WTC11 (cell line): ENCODE measurements around the gene MRPL11.
"Not testable (repeated sequence)": the region's sequence is repeated elsewhere in the genome, so short reads cannot be mapped to it uniquely, and the experiment has no call there.

Experiments used
- ARID4B ChIP-seq: sonication (generic); formaldehyde crosslinking; IDR thresholded peaks from 2 replicates; pipeline ENCODE4 v1.8.0; 2023; ENCODE audit warnings: missing genetic modification reagents, mild to moderate bottlenecking, borderline replicate concordance
- CREB1 ChIP-seq: sonication (generic); formaldehyde crosslinking; IDR thresholded peaks from 2 replicates; pipeline ENCODE4 v1.8.0; 2023; ENCODE audit warnings: mild to moderate bottlenecking, missing genetic modification reagents
- CTCF ChIP-seq: fragments of 200-600 bp; IDR thresholded peaks from 2 replicates; pipeline ENCODE4 v1.8.0; 2022; ENCODE audit warnings: antibody characterized with exemption
- E2F5 ChIP-seq: sonication (generic); formaldehyde crosslinking; IDR thresholded peaks from 2 replicates; pipeline ENCODE4 v1.8.1; 2022; ENCODE audit warnings: mild to moderate bottlenecking, moderate library complexity, missing genetic modification reagents
- ESRRA ChIP-seq: sonication (generic); formaldehyde crosslinking; IDR thresholded peaks from 2 replicates; pipeline ENCODE4 v1.8.1; 2022; ENCODE audit warnings: mild to moderate bottlenecking, missing genetic modification reagents, borderline replicate concordance
- FOXJ3 ChIP-seq: sonication (generic); formaldehyde crosslinking; IDR thresholded peaks from 2 replicates; pipeline ENCODE4 v1.9.0; 2021; ENCODE audit warnings: missing genetic modification reagents, mild to moderate bottlenecking, borderline replicate concordance
- FOXK1 ChIP-seq: sonication (generic); formaldehyde crosslinking; IDR thresholded peaks from 2 replicates; pipeline ENCODE4 v1.8.0; 2022; ENCODE audit warnings: mild to moderate bottlenecking, moderate library complexity, missing genetic modification reagents
- FOXP4 ChIP-seq: sonication (generic); formaldehyde crosslinking; IDR thresholded peaks from 2 replicates; pipeline ENCODE4 v1.8.0; 2022; ENCODE audit warnings: mild to moderate bottlenecking, missing genetic modification reagents
- NR2C2 ChIP-seq: sonication (generic); formaldehyde crosslinking; IDR thresholded peaks from 2 replicates; pipeline ENCODE4 v1.8.0; 2022; ENCODE audit warnings: mild to moderate bottlenecking, missing genetic modification reagents
- NR3C1 ChIP-seq: sonication (generic); formaldehyde crosslinking; conservative IDR thresholded peaks from 2 replicates; pipeline ENCODE4 v1.8.1; 2023; ENCODE audit warnings: low read depth, mild to moderate bottlenecking, missing genetic modification reagents
- PRRX2 ChIP-seq: fragments of 250-450 bp; sonication (Bioruptor Pico); IDR thresholded peaks from 2 replicates; pipeline ENCODE4 v1.8.0; 2021; ENCODE audit warnings: mild to moderate bottlenecking
- SP1 ChIP-seq: sonication (generic); formaldehyde crosslinking; conservative IDR thresholded peaks from 2 replicates; pipeline ENCODE4 v1.8.1; 2022; ENCODE audit warnings: missing genetic modification reagents
- ZNF232 ChIP-seq: sonication (generic); formaldehyde crosslinking; IDR thresholded peaks from 2 replicates; pipeline ENCODE4 v1.8.0; 2022; ENCODE audit warnings: mild to moderate bottlenecking, missing genetic modification reagents
- ZNF512 ChIP-seq: sonication (generic); formaldehyde crosslinking; IDR thresholded peaks from 2 replicates; pipeline ENCODE4 v1.8.1; 2022; ENCODE audit warnings: missing genetic modification reagents, borderline replicate concordance

- not testable (repeated sequence) for TF ChIP-seq E2F5; CREB1 (CRISPR knock-in tag); ARID4B (CRISPR knock-in tag); PRRX2 (CRISPR knock-in tag); CTCF; ZNF232; FOXP4 (CRISPR knock-in tag); FOXJ3 (CRISPR knock-in tag); NR3C1 (CRISPR knock-in tag); SP1; NR2C2 (CRISPR knock-in tag); ESRRA (CRISPR knock-in tag); FOXK1; ZNF512 (CRISPR knock-in tag)
Observed at GRCh38 chr11:66440101-66440939, 1.7 kb upstream of the MRPL11 start.
